GM18951 (cell line): ENCODE data around the gene UBA52.

ENCODE experiments used
- POLR2A ChIP-seq: IDR thresholded peaks from 4 replicates; pipeline ENCODE4 v1.6.1; 2011; ENCODE audit warnings: mild to moderate bottlenecking; ENCODE audit not compliant: insufficient read length, insufficient read depth; ENCODE audit errors: extremely low read depth
- in situ Hi-C: fragments of 300-500 bp; cut with MboI; formaldehyde crosslinking; loops from one replicate; pipeline ENCODE4 v1.12.0; 2022; ENCODE audit warnings: low sequenced_read_pairs, mixed read lengths, inconsistent platforms; ENCODE audit not compliant: unreplicated experiment

Gene UBA52

GRCh38 chr19:18603958-18604819 lies 32.5 kb downstream of the UBA52 start:
- no peak for TF ChIP-seq POLR2A
- in situ Hi-C loops = no loop called here

GRCh38 chr19:18604820-18605159 lies 33.1 kb downstream of the UBA52 start:
- no peak for TF ChIP-seq POLR2A
- in situ Hi-C loops = no loop called here

GRCh38 chr19:18605196-18605545 lies 33.5 kb downstream of the UBA52 start:
- in situ Hi-C loops = no loop called here
- TF ChIP-seq POLR2A = no peak

GRCh38 chr19:18605546-18606280 lies 34.1 kb downstream of the UBA52 start:
- in situ Hi-C loops = no loop called here
- TF ChIP-seq POLR2A = no peak

- TF ChIP-seq POLR2A = no peak
- in situ Hi-C loops = no loop called here
Measured at GRCh38 chr19:18606281-18607225, 34.9 kb downstream of the UBA52 start, which contains the start of gene CRLF1. Gene CRLF1 (minus strand): TSS chr19:18606799. CDS start chr19:18606656, 143 bp downstream.

- in situ Hi-C loops = no loop called here
- no peak for TF ChIP-seq POLR2A
Measured at GRCh38 chr19:18607226-18608101, 35.8 kb downstream of the UBA52 start.

- no peak for TF ChIP-seq POLR2A
- in situ Hi-C loops = no loop called here
Measured at GRCh38 chr19:18608102-18608804, 36.6 kb downstream of the UBA52 start.

GRCh38 chr19:18608805-18609716 lies 37.4 kb downstream of the UBA52 start:
- no peak for TF ChIP-seq POLR2A
- in situ Hi-C loops = no loop called here

- in situ Hi-C loops = no loop called here
- no peak for TF ChIP-seq POLR2A
Measured at GRCh38 chr19:18609717-18610051, 38.0 kb downstream of the UBA52 start.

GRCh38 chr19:18610245-18610555 lies 38.5 kb downstream of the UBA52 start:
- in situ Hi-C loops = no loop called here
- TF ChIP-seq POLR2A = no peak
